ENCODE results near the gene CDC14A.

DNA sequence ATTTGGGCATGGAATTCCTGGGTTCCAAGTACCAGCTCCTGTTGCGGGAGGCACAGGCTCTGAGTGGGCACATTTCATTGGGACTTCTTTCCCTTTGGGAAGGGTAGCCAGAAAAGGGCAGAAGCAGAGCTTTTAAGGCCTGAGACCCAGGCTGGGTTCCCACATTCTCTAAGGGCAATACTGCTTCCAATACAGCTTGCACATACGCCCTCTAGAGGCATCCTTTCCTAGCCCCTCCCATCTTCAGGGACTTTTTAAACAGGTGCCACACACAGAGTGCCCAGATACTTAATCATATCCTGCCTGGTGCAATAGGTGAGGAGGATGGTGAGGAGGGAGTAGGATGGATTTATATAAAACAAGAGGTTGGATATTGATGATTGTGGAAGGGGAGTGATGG lies 191.3 kb downstream of the CDC14A start:
- TF ChIP-seq, protein P1, sequence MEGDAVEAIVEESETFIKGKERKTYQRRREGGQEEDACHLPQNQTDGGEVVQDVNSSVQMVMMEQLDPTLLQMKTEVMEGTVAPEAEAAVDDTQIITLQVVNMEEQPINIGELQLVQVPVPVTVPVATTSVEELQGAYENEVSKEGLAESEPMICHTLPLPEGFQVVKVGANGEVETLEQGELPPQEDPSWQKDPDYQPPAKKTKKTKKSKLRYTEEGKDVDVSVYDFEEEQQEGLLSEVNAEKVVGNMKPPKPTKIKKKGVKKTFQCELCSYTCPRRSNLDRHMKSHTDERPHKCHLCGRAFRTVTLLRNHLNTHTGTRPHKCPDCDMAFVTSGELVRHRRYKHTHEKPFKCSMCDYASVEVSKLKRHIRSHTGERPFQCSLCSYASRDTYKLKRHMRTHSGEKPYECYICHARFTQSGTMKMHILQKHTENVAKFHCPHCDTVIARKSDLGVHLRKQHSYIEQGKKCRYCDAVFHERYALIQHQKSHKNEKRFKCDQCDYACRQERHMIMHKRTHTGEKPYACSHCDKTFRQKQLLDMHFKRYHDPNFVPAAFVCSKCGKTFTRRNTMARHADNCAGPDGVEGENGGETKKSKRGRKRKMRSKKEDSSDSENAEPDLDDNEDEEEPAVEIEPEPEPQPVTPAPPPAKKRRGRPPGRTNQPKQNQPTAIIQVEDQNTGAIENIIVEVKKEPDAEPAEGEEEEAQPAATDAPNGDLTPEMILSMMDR (IDR thresholded peaks at IDR 0.05; ENCODE audit: insufficient read depth, low read length): peak; percentile 36
- no peak for TF ChIP-seq POLR2AphosphoS5 (IDR thresholded peaks at IDR 0.05; ENCODE audit: low read depth)
